Mucosa of descending colon (tissue), 3 donors: ENCODE measurements around the gene QDPR. TPM values are rescaled to one million over a fixed set of nuclear protein-coding genes. Genes with fewer than 3 reads are reported as not detected.
"Not testable (repeated sequence)": the region's sequence is repeated elsewhere in the genome, so short reads cannot be mapped to it uniquely, and the experiment has no call there.

ENCODE experiments used
- ATAC-seq: fragments of 200-7000 bp; cut with Tn5 transposase; one replicate; pipeline ENCODE4 v1.9.1; 2020; ENCODE audit warnings: mild to moderate bottlenecking, moderate library complexity
- DNase-seq, 3 donors: peaks; one replicate each; pipeline ENCODE4 v3.0.0-alpha.2; 2020
- H3K36me3 ChIP-seq: fragments of 200-600 bp; one replicate; pipeline ENCODE4 v1.8.0; 2021; ENCODE audit warnings: low read depth, mild to moderate bottlenecking
- H3K4me1 ChIP-seq: fragments of 200-600 bp; one replicate; pipeline ENCODE4 v1.8.0; 2021; ENCODE audit warnings: low read depth, mild to moderate bottlenecking
- H3K4me3 ChIP-seq: fragments of 200-600 bp; one replicate; pipeline ENCODE4 v1.8.0; 2021; ENCODE audit warnings: mild to moderate bottlenecking
- H3K9me3 ChIP-seq: fragments of 200-600 bp; one replicate; pipeline ENCODE4 v1.8.0; 2021; ENCODE audit warnings: mild to moderate bottlenecking
- intact Hi-C, 2 donors: fragments of 100-400 bp; cut with DNase I in 1 of 2; cut with micrococcal nuclease in 1 of 2; formaldehyde crosslinking; loops; one replicate each; pipeline versions ENCODE4 v1.11.0 to v1.11.1; 2022; cut with DNase I, micrococcal nuclease
- total RNA-seq, 3 donors: library from RNA; stranded (reverse); fragmentation: NEBNext Ultra II Directional in 2 of 3; extraction: Animal tissue kit (Norgen Biotek cat#: 25700) in 2 of 3; gene quantifications; one replicate each; pipeline versions ENCODE4 v1.2.1 to v1.2.4, GENCODE V29; 2021 to 2023
- TF ChIP-seq, protein P1 (sequence below): fragments of 200-600 bp; IDR thresholded peaks from one replicate; pipeline ENCODE4 v1.8.0; 2022; ENCODE audit warnings: antibody characterized with exemption, mild to moderate bottlenecking
- donor health status: DM: no; HTN: no; CAD: no; lungs with moderate emphysema.
- donor health status: DM: no; HTN: no; CAD: no.
- donor health status: DM: no; HTN: yes; CAD: no.

The QDPR gene
- total RNA-seq, 3 donors from 2014 or later, result 18.0 to 27.2 (median 24.1) TPM

GRCh38 chr4:17447056-17447455 is 64.8 kb downstream of the QDPR start:
- Histone ChIP-seq H3K4me3 (no peak overlapping the region), H3K36me3 (no peaks in the 10 kb centered on the region), H3K9me3 (no peaks in the 10 kb centered on the region), H3K4me1 (no peaks in the 10 kb centered on the region)
- TF ChIP-seq, protein P1, sequence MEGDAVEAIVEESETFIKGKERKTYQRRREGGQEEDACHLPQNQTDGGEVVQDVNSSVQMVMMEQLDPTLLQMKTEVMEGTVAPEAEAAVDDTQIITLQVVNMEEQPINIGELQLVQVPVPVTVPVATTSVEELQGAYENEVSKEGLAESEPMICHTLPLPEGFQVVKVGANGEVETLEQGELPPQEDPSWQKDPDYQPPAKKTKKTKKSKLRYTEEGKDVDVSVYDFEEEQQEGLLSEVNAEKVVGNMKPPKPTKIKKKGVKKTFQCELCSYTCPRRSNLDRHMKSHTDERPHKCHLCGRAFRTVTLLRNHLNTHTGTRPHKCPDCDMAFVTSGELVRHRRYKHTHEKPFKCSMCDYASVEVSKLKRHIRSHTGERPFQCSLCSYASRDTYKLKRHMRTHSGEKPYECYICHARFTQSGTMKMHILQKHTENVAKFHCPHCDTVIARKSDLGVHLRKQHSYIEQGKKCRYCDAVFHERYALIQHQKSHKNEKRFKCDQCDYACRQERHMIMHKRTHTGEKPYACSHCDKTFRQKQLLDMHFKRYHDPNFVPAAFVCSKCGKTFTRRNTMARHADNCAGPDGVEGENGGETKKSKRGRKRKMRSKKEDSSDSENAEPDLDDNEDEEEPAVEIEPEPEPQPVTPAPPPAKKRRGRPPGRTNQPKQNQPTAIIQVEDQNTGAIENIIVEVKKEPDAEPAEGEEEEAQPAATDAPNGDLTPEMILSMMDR, result no peak
- no peak for DNase-seq
- no peak for ATAC-seq
- intact Hi-C loops, result no loop called here

GRCh38 chr4:17442477-17442876 is 69.4 kb downstream of the QDPR start:
- H3K4me3 ChIP-seq, ATAC-seq, H3K36me3 ChIP-seq, H3K4me1 ChIP-seq, H3K9me3 ChIP-seq, DNase-seq, intact Hi-C loops: not testable (repeated sequence)

- DNase-seq (peak in 1 of 3 donors; percentile 2), ATAC-seq (peak; percentile 44)
- Histone ChIP-seq H3K4me3 (no peak overlapping the region), H3K36me3 (no peaks in the 10 kb centered on the region), H3K4me1 (no peaks in the 10 kb centered on the region), H3K9me3 (no peaks in the 10 kb centered on the region)
- TF ChIP-seq, protein P1, result no peak
- intact Hi-C loops, result no loop called here
Measured at GRCh38 chr4:17437396-17437795, 74.5 kb downstream of the QDPR start.

DNA sequence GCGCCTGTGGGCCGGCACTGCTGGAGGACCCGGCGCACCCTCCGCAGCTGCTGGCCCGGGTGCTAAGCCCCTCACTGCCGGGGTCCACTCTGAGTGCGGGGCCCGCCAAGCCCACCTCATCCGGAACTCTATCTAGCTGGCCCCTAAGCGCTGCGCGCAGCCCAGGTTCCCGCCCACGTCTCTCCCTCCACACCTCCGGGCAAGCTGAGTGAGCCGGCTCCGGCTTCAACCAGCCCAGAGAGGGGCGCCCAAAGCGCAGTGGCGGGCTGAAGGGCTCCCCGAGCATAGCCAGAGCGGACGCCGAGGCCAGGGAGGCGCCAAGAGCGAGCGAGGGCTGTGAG is 75.2 kb downstream of the QDPR start:
- no peaks in the 10 kb centered on the region for H3K36me3 ChIP-seq
- no peak for ATAC-seq

More for the DNA sequence above, 75.2 kb downstream of the QDPR start:
- Histone ChIP-seq H3K4me3 (no peak overlapping the region), H3K4me1 (no peaks in the 10 kb centered on the region), H3K9me3 (no peaks in the 10 kb centered on the region)
- intact Hi-C loops, result no loop called here
- TF ChIP-seq, protein P1, result no peak
- peak in 1 of 3 donors; percentile 45 for DNase-seq

Other genes with a start within 250 kb of the QDPR start
- gene CLRN2, start 3.1 kb upstream of the QDPR start, total RNA-seq, result not detected
- 100 to 1,000 TPM in 1 of 3 donors, 10 to 100 TPM in 2; 55.6 to 112 (median 66.2) TPM for gene LAP3, start 65.1 kb upstream of the QDPR start, total RNA-seq
- gene MED28, start 102.6 kb upstream of the QDPR start, total RNA-seq, result 10 to 100 TPM; 35.3 to 55.6 (median 37.5) TPM